ENCODE measurements around the gene LINGO3.

The LINGO3 gene

GRCh38 chr19:2306281-2306806 is 1.6 kb downstream of the LINGO3 start:
- TF ChIP-seq CTCF (IDR thresholded peaks at IDR 0.05; ENCODE audit: low read depth, low read length, missing control alignments) = no peak
- H3K4me3 ChIP-seq (replicated peaks; ENCODE audit: low read depth, low read length) = no peak overlapping the region
- no peak for DNase-seq (ENCODE audit: extremely low read depth, low read depth)

DNA sequence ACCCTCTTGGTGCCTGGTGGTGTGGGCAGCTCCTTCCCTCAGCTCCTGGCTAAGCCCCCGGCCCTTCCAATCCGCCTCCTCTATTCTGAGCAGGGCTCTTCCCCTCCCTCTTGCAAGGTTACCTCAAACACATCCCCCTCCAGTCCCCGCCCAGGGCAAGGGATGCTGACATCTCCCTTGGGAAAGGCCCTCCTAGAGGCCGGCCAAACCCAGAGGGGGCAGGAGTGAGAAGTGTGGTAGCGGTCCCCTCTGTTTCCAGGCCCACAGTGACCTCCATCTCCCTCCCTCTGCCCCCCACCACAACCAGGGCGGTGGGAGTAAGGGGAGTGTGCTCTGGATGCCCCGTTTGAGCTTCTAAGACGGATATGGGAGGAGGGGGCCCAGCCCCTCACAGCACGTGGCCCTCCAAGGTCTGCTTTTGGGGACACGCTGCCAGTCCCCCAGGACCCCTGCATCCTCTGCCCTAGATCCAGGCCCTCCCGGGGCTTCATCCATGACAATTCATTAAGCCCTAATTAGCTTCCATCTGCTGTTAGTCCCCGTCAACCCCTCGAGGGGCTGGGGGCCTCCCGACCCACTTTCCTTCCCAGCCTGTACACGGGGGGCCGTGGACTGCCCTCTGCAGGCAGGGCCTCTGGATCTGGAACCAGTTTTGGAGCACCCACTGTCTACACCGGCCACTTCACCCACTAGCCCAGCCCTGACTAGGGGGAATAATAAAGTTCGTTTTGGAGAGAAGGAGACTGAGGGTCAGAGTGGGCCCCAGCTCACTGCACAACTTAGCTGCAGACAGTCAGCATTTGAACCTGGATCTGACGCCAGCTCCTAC is 2.3 kb downstream of the LINGO3 start:
- no peak for TF ChIP-seq CTCF (IDR thresholded peaks at IDR 0.05; ENCODE audit: low read depth, low read length, missing control alignments)
- no peak for DNase-seq (ENCODE audit: extremely low read depth, low read depth)
- no peak overlapping the region for H3K4me3 ChIP-seq (replicated peaks; ENCODE audit: low read depth, low read length)

DNA sequence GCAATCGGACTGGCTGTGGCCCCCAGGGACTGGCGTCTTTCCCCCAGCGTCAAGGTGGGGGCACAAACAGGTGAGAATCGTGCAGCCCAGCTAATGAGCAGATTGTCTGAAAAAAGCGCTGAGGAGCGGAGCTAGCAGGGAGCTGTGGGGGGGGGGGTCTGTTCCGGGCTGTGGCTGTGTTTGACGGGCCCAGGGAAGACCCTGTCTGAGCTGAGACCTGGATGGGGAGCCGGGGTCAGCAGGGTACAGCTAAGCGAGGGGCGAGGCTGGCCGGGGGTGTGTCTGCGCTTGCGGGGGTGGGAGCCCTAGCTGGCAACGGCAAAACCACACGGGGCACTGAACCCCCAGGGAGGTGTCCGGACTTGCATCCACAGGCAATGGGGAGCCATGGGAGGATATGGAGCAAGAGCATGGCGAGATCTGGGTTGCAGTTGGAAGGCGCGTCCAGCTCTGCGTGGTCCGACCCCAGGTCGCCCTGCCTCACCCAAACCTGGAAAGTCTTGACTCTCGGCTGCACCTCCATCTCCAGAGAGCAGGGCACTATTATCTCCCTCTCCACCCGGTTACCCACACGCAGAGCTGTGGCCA is 4.6 kb downstream of the LINGO3 start:
- no peak overlapping the region for H3K4me3 ChIP-seq (replicated peaks; ENCODE audit: low read depth, low read length)
- DNase-seq (ENCODE audit: extremely low read depth, low read depth) = no peak
- TF ChIP-seq CTCF (IDR thresholded peaks at IDR 0.05; ENCODE audit: low read depth, low read length, missing control alignments) = no peak

DNA sequence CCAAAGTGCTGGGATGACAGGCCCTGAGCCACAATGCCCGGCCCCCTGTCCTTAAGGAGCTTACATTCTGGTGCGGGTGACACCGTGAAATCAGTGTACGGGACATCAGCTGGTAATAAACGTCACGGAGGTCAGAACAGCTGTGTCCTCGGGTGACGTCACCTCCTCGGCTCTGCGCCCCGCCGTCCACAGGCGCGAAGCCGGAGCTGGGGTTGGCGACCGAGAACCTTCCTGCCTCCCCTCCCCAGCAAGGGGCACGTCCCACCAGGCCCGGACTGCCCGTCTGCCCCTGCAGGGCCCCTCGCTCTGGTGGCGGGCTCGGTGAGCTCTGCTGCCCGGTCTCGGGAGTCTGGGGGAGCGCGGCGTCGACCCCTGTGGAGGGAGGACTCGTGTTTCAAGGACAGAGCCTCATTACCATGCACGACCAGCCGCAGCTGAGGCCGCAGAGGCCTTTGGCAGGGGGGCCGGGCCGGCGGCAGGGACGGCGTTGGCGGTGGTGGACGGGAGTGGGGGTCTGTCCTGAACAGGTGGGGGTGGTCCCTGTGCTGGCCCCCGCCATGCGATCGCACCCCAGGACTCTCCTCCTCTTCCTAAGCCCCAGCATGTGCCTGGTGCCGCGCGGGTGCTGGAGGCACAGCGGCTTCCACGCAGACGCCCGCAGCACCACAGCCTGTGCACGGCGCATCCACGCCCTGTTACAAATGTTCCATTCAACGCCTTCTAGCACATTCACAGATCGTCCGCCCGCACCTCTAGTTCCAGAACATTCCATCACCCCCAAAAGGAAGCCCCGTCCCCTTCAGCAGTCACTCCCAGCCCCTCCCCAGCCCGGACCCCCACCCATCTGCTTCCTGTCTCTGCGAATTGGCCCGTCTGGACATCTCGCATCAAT is 5.4 kb downstream of the LINGO3 start:
- DNase-seq (ENCODE audit: extremely low read depth, low read depth) = no peak
- no peak for TF ChIP-seq CTCF (IDR thresholded peaks at IDR 0.05; ENCODE audit: low read depth, low read length, missing control alignments)
- no peak overlapping the region for H3K4me3 ChIP-seq (replicated peaks; ENCODE audit: low read depth, low read length)

GRCh38 chr19:2300533-2300932 is 7.4 kb downstream of the LINGO3 start:
- no peak overlapping the region for H3K4me3 ChIP-seq (replicated peaks; ENCODE audit: low read depth, low read length)
- no peak for TF ChIP-seq CTCF (IDR thresholded peaks at IDR 0.05; ENCODE audit: low read depth, low read length, missing control alignments)
- no peak for DNase-seq (ENCODE audit: extremely low read depth, low read depth)

DNA sequence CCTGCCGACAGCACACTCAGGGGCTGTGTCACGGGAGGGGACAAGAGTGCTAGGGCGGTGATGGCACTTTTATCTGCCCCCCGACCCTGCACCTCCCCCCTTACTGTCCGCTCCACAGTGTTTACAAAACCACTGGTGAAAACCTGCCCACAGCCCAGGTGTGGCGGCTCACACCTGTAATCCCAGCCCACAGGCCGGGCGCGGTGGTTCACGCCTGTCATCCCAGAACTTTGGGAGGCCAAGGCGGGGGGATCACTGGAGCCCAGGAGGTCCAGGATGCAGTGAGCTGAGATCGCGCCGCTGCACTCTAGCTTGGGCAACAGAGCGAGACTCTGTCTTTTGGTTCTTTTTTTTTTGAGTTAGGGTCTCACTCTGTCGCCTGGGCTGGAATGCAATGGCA is 11.8 kb downstream of the LINGO3 start:
- TF ChIP-seq CTCF (IDR thresholded peaks at IDR 0.05; ENCODE audit: low read depth, low read length, missing control alignments) = no peak
- DNase-seq (ENCODE audit: extremely low read depth, low read depth) = no peak
- H3K4me3 ChIP-seq (replicated peaks; ENCODE audit: low read depth, low read length) = no peak overlapping the region
